ENCODE measurements around the gene PIK3CA. TPM values are rescaled to one million over a fixed set of nuclear protein-coding genes. Genes with fewer than 3 reads are reported as not detected.

Gene PIK3CA
- total RNA-seq, 4 donors from 2014 or later = 7.3 to 12.4 (median 10.9) TPM

DNA sequence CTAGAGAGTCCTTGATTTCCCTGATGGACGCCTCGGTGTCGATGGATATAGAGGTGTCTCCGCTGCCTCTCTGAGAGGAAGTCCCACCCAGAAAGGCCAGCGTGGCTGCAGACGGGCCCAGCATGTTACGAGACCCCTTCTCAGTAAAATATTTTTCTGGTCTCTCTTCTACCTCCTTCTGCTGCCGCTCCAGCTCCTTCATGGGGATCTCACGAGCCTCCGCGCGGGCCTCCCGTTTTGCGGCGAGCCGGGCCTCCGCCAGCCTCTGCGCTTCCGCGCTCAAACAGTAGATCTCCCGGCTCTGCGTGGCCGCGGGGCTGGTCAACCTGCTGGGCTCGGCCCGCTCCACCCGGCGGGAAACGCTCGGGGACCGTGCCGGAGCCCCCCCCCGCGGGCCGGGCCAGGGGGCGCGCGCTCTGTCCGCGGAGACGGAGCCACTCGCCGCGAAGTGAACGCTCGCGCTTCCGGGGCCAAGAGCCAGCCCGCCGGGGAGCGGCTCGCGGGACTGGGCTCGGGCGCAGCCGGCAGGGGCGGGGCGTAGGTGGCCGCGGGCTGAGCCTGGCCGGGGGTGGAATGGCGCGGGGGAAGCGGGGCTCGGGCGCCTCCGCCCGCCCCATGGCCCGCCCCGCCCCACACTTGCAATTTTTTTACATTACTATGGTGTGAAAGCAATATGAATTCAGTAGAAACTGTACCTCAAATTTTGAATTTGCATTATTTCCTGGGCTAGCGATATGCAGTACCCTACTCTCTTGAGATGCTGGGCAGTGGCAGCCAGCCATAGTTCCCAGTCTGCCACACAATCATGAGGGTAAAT is 113.0 kb downstream of the PIK3CA start:
- H3K36me3 ChIP-seq = no peaks in the 10 kb centered on the region
- peak overlapping the region; percentile 62 to 89 (median 70) for H3K4me3 ChIP-seq
- peak in 1 of 2 donors; percentile 19 for TF ChIP-seq POLR2A (IDR thresholded peaks at IDR 0.05)
- TF ChIP-seq, protein P1, sequence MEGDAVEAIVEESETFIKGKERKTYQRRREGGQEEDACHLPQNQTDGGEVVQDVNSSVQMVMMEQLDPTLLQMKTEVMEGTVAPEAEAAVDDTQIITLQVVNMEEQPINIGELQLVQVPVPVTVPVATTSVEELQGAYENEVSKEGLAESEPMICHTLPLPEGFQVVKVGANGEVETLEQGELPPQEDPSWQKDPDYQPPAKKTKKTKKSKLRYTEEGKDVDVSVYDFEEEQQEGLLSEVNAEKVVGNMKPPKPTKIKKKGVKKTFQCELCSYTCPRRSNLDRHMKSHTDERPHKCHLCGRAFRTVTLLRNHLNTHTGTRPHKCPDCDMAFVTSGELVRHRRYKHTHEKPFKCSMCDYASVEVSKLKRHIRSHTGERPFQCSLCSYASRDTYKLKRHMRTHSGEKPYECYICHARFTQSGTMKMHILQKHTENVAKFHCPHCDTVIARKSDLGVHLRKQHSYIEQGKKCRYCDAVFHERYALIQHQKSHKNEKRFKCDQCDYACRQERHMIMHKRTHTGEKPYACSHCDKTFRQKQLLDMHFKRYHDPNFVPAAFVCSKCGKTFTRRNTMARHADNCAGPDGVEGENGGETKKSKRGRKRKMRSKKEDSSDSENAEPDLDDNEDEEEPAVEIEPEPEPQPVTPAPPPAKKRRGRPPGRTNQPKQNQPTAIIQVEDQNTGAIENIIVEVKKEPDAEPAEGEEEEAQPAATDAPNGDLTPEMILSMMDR (IDR thresholded peaks at IDR 0.05) = no peak
- no peaks in the 10 kb centered on the region for H3K27me3 ChIP-seq
- peaks cover 0 to 5% (median 0%) of the 10 kb centered on the region in 4 donors for H3K4me1 ChIP-seq
- H3K9me3 ChIP-seq = no peaks in the 10 kb centered on the region
- DNase-seq = peak; percentile 71 to 85 (median 84)
- H3K27ac ChIP-seq = peak overlapping the region; percentile 29 to 66 (median 41)

DNA sequence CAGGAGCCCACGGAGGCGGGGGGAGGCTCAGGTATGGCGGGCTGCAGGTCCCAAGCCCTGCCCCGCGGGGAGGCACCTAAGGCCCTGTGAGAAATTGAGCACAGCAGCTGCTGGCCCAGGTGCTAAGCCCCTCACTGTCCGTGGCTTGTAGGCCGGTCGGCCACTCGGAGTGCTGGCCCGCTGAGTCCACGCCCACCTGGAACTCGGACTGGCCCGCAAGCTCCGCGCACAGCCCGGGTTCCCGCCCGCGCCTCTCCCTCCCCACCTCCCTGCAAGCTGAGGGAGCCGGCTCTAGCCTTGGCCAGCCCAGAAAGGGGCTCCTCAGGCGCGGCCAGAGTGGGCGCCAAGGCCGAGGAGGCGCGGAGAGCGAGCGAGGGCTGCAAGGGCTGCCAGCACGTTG is 115.0 kb downstream of the PIK3CA start:
- H3K9me3 ChIP-seq = no peaks in the 10 kb centered on the region
- DNase-seq = no peak
- no peak overlapping the region for H3K27ac ChIP-seq
- no peaks in the 10 kb centered on the region for H3K36me3 ChIP-seq
- no peak overlapping the region for H3K4me3 ChIP-seq
- H3K27me3 ChIP-seq = no peaks in the 10 kb centered on the region
- TF ChIP-seq, protein P1 (IDR thresholded peaks at IDR 0.05) = no peak
- no peak for TF ChIP-seq POLR2A (IDR thresholded peaks at IDR 0.05)
- H3K4me1 ChIP-seq = peaks cover 0 to 5% (median 0%) of the 10 kb centered on the region in 4 donors

DNA sequence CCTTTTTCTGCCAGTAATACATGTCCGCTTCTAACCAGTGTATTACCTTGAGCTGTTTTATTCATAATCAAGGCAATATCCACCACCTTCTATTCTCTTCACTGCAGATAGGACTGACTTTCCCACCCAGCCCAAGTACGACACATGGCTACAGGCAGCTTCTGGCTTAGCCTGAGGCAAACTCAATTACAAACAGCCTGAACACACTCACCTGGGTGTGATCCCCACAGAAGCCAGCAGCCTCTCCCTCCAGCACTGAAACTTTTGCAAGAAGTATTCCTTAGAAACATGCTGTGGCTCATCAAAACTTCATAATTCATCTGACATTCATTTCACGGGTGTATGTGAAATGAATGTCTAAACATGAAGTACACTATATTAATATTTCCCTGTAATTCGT is 116.3 kb downstream of the PIK3CA start:
- Histone ChIP-seq H3K27ac (no peak overlapping the region), H3K36me3 (no peaks in the 10 kb centered on the region), H3K27me3 (no peaks in the 10 kb centered on the region), H3K9me3 (no peaks in the 10 kb centered on the region), H3K4me3 (no peak overlapping the region), H3K4me1 (peaks cover 0 to 5% (median 0%) of the 10 kb centered on the region in 4 donors)
- DNase-seq = no peak
- no peak for TF ChIP-seq POLR2A (IDR thresholded peaks at IDR 0.05)
- TF ChIP-seq, protein P1 (IDR thresholded peaks at IDR 0.05) = no peak

DNA sequence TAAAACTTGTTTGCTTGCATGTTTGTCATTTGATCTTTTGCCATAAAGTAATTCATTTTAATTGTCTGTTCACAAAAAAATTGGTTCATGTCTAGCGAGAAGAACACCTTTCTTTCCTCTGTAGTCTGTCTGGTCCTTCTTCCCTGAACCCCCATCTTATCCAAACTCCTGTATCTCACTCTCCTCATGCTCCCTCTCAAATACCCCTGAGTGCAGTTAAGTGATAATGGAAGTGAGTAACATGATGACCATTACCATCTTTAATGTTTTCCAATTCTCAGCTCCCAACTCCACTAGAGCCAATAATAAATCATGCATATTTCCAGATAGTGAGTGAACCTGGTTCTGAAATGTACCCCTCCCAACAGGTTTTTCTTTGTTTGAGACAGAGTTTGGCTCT is 116.9 kb downstream of the PIK3CA start:
- Histone ChIP-seq H3K9me3 (no peaks in the 10 kb centered on the region), H3K4me1 (peaks cover 0 to 5% (median 0%) of the 10 kb centered on the region in 4 donors), H3K27ac (no peak overlapping the region), H3K27me3 (no peaks in the 10 kb centered on the region), H3K4me3 (no peak overlapping the region), H3K36me3 (no peaks in the 10 kb centered on the region)
- DNase-seq = no peak
- no peak for TF ChIP-seq POLR2A (IDR thresholded peaks at IDR 0.05)
- TF ChIP-seq, protein P1 (IDR thresholded peaks at IDR 0.05) = no peak

DNA sequence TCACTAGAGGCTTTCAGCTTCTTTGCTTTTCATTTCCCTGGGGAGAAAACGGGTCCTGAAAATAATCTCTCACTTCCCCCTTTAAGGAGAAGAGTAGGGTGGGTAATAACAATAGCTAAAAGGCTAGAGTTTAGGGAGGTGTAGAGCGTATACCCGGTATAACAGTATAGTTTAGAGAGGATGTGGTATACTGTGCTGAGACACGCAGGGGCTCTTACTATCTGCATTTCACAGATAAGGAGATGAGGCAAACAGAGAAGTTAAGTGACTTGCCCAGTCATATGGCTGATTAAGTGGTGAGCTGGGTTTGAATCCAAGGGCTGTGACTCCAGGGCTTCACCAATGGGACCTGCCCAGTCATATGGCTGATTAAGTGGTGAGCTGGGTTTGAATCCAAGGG is 117.7 kb downstream of the PIK3CA start:
- no peak overlapping the region for H3K4me3 ChIP-seq
- H3K9me3 ChIP-seq = no peaks in the 10 kb centered on the region
- no peak for DNase-seq
- TF ChIP-seq POLR2A (IDR thresholded peaks at IDR 0.05) = no peak
- TF ChIP-seq, protein P1 (IDR thresholded peaks at IDR 0.05) = no peak
- no peaks in the 10 kb centered on the region for H3K36me3 ChIP-seq
- no peak overlapping the region for H3K27ac ChIP-seq
- peaks cover 0 to 5% (median 0%) of the 10 kb centered on the region in 4 donors for H3K4me1 ChIP-seq
- no peaks in the 10 kb centered on the region for H3K27me3 ChIP-seq
